Measurements from ENCODE around the gene OXA1L. TPM values are rescaled to one million over a fixed set of nuclear protein-coding genes. Genes with fewer than 3 reads are reported as not detected.

The OXA1L gene
- total RNA-seq, 2 donors from 2014 or later: 93.0 to 96.1 TPM

DNA sequence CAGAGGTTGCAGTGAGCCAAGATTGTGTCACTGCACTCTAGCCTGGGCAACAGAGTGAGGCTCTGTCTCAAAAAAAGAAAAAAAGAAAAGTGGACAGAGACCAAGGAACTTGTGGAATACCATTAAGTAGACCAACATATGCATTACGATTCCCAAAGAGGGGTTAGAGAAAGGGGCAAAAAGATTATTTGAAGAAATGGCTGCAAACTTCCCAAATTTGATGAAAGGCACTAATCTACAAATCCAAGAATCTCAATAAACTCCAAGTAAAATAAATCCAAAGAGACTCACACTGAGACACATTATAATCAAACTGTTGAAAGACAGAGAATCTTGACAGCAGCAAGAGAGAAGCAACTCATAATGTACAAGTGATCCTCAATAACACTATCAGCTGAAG is 4.8 kb upstream of the OXA1L start:
- no peak for DNase-seq (ENCODE audit: low spot score)
- TF ChIP-seq, protein P1, sequence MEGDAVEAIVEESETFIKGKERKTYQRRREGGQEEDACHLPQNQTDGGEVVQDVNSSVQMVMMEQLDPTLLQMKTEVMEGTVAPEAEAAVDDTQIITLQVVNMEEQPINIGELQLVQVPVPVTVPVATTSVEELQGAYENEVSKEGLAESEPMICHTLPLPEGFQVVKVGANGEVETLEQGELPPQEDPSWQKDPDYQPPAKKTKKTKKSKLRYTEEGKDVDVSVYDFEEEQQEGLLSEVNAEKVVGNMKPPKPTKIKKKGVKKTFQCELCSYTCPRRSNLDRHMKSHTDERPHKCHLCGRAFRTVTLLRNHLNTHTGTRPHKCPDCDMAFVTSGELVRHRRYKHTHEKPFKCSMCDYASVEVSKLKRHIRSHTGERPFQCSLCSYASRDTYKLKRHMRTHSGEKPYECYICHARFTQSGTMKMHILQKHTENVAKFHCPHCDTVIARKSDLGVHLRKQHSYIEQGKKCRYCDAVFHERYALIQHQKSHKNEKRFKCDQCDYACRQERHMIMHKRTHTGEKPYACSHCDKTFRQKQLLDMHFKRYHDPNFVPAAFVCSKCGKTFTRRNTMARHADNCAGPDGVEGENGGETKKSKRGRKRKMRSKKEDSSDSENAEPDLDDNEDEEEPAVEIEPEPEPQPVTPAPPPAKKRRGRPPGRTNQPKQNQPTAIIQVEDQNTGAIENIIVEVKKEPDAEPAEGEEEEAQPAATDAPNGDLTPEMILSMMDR (IDR thresholded peaks at IDR 0.05): no peak
- Histone ChIP-seq H3K27me3 (no peaks in the 10 kb centered on the region), H3K4me1 (peaks cover 0 to 7% of the 10 kb centered on the region in 2 donors), H3K27ac (no peak overlapping the region), H3K36me3 (no peaks in the 10 kb centered on the region), H3K4me3 (no peak overlapping the region), H3K9me3 (peaks cover 0 to 11% of the 10 kb centered on the region in 2 donors)

DNA sequence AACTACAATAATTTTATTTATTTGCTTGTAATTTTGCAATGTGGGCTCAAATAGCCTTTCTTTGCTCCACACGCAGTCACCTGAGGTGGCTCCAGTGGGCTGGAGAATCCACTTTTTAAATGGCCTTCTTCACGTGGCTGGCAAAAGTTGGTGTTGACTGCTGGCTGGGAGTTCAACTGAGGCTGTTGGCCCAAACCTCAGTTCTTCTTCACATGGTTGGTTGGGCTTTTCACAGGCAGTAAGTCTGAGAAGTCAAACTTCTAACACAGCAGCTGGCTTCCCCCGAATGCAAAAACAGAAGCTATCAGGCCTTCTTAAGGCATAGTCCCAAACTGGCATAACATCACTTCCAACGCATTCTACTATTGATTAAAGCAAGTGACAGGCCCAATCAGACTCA is 2.1 kb upstream of the OXA1L start:
- peaks cover 14% of the 10 kb centered on the region for H3K36me3 ChIP-seq

DNA sequence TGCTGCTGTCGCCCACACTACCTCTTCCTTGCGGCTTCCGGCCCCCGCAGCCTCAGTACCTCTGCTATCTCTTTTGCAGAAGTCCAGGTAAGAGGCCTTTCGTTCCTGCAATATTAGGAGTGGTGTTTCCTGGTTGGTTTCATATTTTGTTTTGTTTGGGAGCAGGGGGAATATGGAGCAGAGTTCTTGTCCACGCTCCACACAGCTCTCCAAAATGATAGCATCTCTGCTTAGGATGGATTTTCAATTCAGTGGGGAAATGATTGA is 768 bp downstream of the OXA1L start:
- Histone ChIP-seq H3K4me1 (peaks cover 0 to 22% of the 10 kb centered on the region in 2 donors), H3K4me3 (peak overlapping the region; percentile 82 to 91), H3K27me3 (no peaks in the 10 kb centered on the region), H3K9me3 (peaks cover 0 to under 1% of the 10 kb centered on the region in 2 donors), H3K27ac (peak overlapping the region; percentile 84 to 90), H3K36me3 (peaks cover 43% of the 10 kb centered on the region)
- TF ChIP-seq, protein P1 (IDR thresholded peaks at IDR 0.05): no peak
- DNase-seq (ENCODE audit: low spot score): no peak

More for the DNA sequence above, 2.1 kb upstream of the OXA1L start:
- Histone ChIP-seq H3K4me1 (peaks cover 0 to 22% of the 10 kb centered on the region in 2 donors), H3K27ac (no peak overlapping the region), H3K9me3 (peaks cover 0 to 11% of the 10 kb centered on the region in 2 donors), H3K27me3 (no peaks in the 10 kb centered on the region), H3K4me3 (no peak overlapping the region)
- TF ChIP-seq, protein P1 (IDR thresholded peaks at IDR 0.05): no peak
- no peak for DNase-seq (ENCODE audit: low spot score)

GRCh38 chr14:22768947-22769346 is 2.5 kb downstream of the OXA1L start:
- Histone ChIP-seq H3K36me3 (peaks cover 57% of the 10 kb centered on the region), H3K9me3 (no peaks in the 10 kb centered on the region), H3K27me3 (no peaks in the 10 kb centered on the region), H3K4me1 (peaks cover 0 to 22% of the 10 kb centered on the region in 2 donors), H3K27ac (no peak overlapping the region), H3K4me3 (no peak overlapping the region)
- no peak for DNase-seq (ENCODE audit: low spot score)
- TF ChIP-seq, protein P1 (IDR thresholded peaks at IDR 0.05): no peak

DNA sequence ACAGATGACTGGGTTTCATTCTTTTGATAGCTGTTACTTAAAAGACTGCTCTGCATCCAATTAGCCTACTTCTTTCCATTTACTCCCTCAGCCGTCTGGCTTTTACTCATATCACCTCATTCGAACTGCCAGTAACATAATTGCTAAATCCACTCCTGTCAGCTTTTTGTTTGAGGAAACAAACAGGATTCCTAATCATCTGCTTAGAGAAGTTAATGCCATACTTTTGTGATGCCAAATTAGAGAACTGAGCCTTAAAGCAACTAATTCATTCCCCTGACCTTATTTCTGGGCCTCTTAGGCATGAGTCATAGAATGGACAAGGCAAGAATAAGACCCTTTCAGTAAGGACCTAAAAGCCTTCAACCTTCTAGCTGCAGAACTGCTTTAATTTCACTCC is 2.9 kb downstream of the OXA1L start:
- H3K36me3 ChIP-seq: peaks cover 59% of the 10 kb centered on the region
- TF ChIP-seq, protein P1 (IDR thresholded peaks at IDR 0.05): no peak

DNA sequence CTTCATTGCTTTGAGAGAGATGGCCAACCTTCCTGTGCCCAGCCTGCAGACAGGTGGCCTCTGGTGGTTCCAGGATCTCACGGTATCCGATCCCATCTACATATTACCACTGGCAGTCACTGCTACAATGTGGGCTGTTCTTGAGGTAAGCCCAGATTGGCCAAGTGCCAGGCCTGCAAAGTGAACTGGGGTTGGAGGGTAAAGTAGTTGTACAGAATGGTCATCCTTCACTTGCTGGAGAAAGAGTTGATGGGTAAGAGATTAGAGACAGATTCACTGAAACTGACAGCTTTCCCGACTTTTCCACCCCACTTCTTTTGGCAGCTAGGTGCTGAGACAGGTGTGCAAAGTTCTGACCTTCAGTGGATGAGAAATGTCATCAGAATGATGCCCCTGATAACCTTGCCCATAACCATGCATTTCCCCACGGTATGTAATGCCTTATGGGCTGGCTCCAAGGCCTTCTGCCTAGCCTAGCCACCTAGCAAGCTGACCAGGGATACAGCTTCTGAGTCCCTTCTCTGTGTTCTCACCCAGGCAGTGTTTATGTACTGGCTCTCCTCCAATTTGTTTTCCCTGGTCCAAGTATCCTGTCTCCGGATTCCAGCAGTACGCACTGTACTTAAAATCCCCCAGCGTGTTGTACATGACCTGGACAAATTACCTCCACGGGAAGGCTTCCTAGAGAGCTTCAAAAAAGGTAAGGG is 4.1 kb downstream of the OXA1L start:
- Histone ChIP-seq H3K27me3 (no peaks in the 10 kb centered on the region), H3K4me1 (peaks cover 0 to 20% of the 10 kb centered on the region in 2 donors), H3K27ac (no peak overlapping the region), H3K36me3 (peaks cover 59% of the 10 kb centered on the region), H3K4me3 (no peak overlapping the region), H3K9me3 (no peaks in the 10 kb centered on the region)
- no peak for DNase-seq (ENCODE audit: low spot score)
- TF ChIP-seq, protein P1 (IDR thresholded peaks at IDR 0.05): no peak

More for the DNA sequence above, 2.9 kb downstream of the OXA1L start:
- Histone ChIP-seq H3K27ac (no peak overlapping the region), H3K4me3 (no peak overlapping the region), H3K27me3 (no peaks in the 10 kb centered on the region), H3K9me3 (no peaks in the 10 kb centered on the region), H3K4me1 (peaks cover 0 to 22% of the 10 kb centered on the region in 2 donors)
- no peak for DNase-seq (ENCODE audit: low spot score)
